Left lung (tissue), 10 donors: Measurements from ENCODE around the gene LENG9. TPM values are rescaled to one million over a fixed set of nuclear protein-coding genes. Genes with fewer than 3 reads are reported as not detected.

Source experiments
- ATAC-seq: fragments of 200-7000 bp; cut with Tn5 transposase; one replicate; pipeline ENCODE4 v1.9.1; 2020; ENCODE audit warnings: moderate library complexity
- DNase-seq, 4 donors: peaks; one replicate each; pipeline ENCODE4 v3.0.0-alpha.2; 2013 to 2020
- H3K27ac ChIP-seq, 2 donors: fragments of 200-600 bp; sonication (generic) in 1 of 2; one replicate each; pipeline versions ENCODE4 v1.5.0 to v1.8.0; 2020 to 2021
- H3K27me3 ChIP-seq, 2 donors: fragments of 200-600 bp; sonication (generic) in 1 of 2; one replicate each; pipeline versions ENCODE4 v1.5.0 to v1.8.0; 2020 to 2021
- H3K36me3 ChIP-seq, 2 donors: fragments of 200-600 bp; sonication (generic) in 1 of 2; one replicate each; pipeline versions ENCODE4 v1.5.0 to v1.8.0; 2020 to 2021
- H3K4me1 ChIP-seq, 2 donors: fragments of 200-600 bp; one replicate each; pipeline ENCODE4 v1.8.0; 2021
- H3K4me3 ChIP-seq, 2 donors: fragments of 200-600 bp; sonication (generic) in 1 of 2; one replicate each; pipeline versions ENCODE4 v1.5.0 to v1.8.0; 2020 to 2021; ENCODE audit warnings: mild to moderate bottlenecking in 1 of 2
- H3K9me3 ChIP-seq, 2 donors: fragments of 200-600 bp; sonication (generic) in 1 of 2; one replicate each; pipeline versions ENCODE4 v1.5.0 to v1.8.0; 2020 to 2021
- intact Hi-C, 2 donors: fragments of 100-400 bp; cut with DNase I; formaldehyde crosslinking; loops; one replicate each; pipeline versions ENCODE4 v1.11.2 to v1.14.2; 2022
- polyA plus RNA-seq, 6 donors: library from polyadenylated mRNA; unstranded; fragments of 120-200 nt; gene quantifications; one replicate each; pipeline ENCODE4 v1.2.1, GENCODE V29; 2013; ENCODE audit not compliant: insufficient read length in 6 of 6
- total RNA-seq, 2 donors: library from RNA; stranded (reverse); fragmentation: NEBNext Ultra II Directional; extraction: Animal tissue kit (Norgen Biotek cat#: 25700); gene quantifications; one replicate each; pipeline ENCODE4 v1.2.1, GENCODE V29; 2021
- TF ChIP-seq, protein P1 (sequence below), 2 donors: fragments of 200-600 bp; sonication (generic) in 1 of 2; IDR thresholded peaks; one replicate each; pipeline versions ENCODE4 v1.5.0 to v1.8.0; 2021; ENCODE audit warnings: antibody characterized with exemption in 2 of 2
- donor health status: DM: no; HTN: yes; CAD: no.
- donor health status: DM: no; HTN: no; CAD: no.

The LENG9 gene
- total and polyA plus RNA-seq, 8 donors, result 3.2 to 8.8 (median 4.9) TPM

DNA sequence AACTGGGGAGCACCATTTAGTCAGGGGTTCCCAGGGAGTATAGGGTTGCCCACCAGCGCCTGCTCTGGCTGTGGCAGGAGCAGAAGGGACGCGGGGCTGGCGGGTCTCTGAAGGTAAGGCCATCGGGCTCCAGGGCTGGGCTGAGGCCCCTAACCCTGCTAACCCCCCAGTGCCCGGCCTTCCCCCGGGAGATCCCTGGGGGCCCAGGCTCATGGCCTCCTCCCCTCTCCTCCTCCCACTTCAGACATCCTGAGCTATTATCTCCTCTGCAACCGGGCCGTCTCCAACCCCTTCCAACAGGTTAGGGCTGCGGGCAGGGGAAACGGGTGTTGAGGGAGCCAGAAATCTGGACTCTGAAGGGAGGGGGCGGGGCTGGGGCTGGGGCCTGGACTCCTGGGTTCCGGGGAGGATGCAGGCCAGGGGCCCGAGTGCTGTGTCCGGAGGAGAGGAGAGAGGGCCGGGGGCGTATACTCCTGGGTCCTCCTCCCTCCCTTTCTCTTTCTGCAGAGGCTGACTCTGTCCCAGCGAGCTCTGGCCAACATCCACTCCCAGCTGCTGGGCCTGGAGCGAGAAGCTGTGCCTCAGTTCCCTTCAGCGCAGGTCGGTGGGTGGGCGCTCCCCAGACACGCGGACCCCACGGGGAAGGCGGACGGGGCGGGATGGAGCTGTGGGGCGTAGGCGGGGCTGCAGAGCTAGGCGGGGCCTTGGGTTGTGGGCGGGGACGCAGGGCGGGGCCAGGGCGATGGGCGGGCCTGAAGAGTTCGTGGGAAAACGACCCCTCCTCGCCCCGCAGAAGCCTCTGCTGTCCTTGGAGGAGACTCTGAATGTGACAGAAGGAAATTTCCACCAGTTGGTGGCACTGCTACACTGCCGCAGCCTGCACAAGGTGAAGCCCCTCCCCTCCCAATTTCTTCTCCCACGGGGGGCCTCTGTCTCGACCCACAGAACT lies 33.0 kb downstream of the LENG9 start:
- Histone ChIP-seq H3K9me3 (no peaks in the 10 kb centered on the region), H3K4me3 (peak overlapping the region in 1 of 2 donors; percentile 11), H3K4me1 (peaks cover 0 to 13% of the 10 kb centered on the region in 2 donors), H3K27ac (no peak overlapping the region), H3K27me3 (peaks cover 0 to 57% of the 10 kb centered on the region in 2 donors), H3K36me3 (no peaks in the 10 kb centered on the region)
- TF ChIP-seq, protein P1, sequence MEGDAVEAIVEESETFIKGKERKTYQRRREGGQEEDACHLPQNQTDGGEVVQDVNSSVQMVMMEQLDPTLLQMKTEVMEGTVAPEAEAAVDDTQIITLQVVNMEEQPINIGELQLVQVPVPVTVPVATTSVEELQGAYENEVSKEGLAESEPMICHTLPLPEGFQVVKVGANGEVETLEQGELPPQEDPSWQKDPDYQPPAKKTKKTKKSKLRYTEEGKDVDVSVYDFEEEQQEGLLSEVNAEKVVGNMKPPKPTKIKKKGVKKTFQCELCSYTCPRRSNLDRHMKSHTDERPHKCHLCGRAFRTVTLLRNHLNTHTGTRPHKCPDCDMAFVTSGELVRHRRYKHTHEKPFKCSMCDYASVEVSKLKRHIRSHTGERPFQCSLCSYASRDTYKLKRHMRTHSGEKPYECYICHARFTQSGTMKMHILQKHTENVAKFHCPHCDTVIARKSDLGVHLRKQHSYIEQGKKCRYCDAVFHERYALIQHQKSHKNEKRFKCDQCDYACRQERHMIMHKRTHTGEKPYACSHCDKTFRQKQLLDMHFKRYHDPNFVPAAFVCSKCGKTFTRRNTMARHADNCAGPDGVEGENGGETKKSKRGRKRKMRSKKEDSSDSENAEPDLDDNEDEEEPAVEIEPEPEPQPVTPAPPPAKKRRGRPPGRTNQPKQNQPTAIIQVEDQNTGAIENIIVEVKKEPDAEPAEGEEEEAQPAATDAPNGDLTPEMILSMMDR (IDR thresholded peaks at IDR 0.05), result no peak
- ATAC-seq (peak; percentile 53), DNase-seq (peak in 2 of 4 donors; percentile 62 to 87)
- intact Hi-C loops, result no loop called here

DNA sequence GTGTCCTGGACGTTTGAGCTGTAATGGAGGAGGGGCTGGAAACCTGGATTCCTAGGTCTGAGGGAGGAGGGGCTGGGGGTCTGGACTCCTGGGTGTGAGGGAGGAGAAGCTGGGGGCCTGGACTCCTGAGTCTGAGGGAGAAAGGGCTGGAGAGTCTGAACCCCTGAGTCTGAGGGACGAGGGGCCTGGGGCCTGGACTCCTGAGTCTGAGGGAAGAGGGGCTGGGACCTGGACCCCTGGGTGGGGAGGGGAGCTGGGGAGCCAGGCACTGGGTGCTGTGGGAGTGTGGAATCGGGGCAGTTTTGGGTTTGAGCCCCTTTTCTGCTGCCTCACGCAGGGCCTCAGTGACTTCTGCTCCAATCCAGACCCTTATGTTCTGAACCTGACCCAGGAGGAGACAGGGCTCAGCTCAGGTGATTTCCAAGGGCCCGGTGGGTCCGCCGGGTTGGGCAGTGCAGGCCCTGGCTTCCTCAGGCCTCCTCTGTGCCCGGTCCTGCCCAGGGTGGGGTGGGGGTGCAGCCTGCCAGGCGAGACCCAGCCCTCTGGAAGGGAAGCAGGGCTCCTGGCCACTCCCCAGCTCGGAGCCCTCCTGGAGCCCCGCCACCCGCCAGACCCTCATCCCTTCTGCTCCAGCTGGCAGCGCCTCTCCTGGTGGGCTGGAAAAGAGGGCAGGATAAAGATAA lies 33.9 kb downstream of the LENG9 start:
- H3K27ac ChIP-seq, result no peak overlapping the region
- no peaks in the 10 kb centered on the region for H3K9me3 ChIP-seq
- no peaks in the 10 kb centered on the region for H3K36me3 ChIP-seq
- TF ChIP-seq, protein P1 (IDR thresholded peaks at IDR 0.05), result no peak
- no peak for DNase-seq
- H3K4me1 ChIP-seq, result peaks cover 0 to 13% of the 10 kb centered on the region in 2 donors
- H3K27me3 ChIP-seq, result peaks cover 0 to 66% of the 10 kb centered on the region in 2 donors
- no peak for ATAC-seq
- intact Hi-C loops, result no loop called here
- H3K4me3 ChIP-seq, result no peak overlapping the region

DNA sequence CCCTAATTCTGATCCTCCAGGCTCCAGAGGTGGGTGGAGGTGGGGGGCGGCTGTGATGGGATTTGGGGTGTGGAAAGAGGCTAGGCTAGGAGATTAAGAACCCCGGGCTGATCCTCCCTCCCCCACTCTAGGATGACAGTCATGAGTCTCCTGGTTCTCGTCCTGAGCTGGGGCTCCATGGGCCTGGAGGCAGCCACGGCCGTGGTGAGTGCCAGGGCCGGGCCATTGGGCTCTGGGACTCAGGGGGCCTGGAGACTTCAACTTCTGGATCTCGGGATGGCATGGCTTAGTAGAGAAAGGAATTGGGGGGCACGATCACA lies 34.4 kb downstream of the LENG9 start:
- TF ChIP-seq, protein P1 (IDR thresholded peaks at IDR 0.05), result no peak
- intact Hi-C loops, result no loop called here
- no peaks in the 10 kb centered on the region for H3K36me3 ChIP-seq
- no peak overlapping the region for H3K27ac ChIP-seq
- H3K4me3 ChIP-seq, result no peak overlapping the region
- ATAC-seq (no peak), DNase-seq (no peak)
- H3K4me1 ChIP-seq, result peaks cover 0 to 13% of the 10 kb centered on the region in 2 donors
- H3K27me3 ChIP-seq, result peaks cover 0 to 72% of the 10 kb centered on the region in 2 donors
- H3K9me3 ChIP-seq, result no peaks in the 10 kb centered on the region

DNA sequence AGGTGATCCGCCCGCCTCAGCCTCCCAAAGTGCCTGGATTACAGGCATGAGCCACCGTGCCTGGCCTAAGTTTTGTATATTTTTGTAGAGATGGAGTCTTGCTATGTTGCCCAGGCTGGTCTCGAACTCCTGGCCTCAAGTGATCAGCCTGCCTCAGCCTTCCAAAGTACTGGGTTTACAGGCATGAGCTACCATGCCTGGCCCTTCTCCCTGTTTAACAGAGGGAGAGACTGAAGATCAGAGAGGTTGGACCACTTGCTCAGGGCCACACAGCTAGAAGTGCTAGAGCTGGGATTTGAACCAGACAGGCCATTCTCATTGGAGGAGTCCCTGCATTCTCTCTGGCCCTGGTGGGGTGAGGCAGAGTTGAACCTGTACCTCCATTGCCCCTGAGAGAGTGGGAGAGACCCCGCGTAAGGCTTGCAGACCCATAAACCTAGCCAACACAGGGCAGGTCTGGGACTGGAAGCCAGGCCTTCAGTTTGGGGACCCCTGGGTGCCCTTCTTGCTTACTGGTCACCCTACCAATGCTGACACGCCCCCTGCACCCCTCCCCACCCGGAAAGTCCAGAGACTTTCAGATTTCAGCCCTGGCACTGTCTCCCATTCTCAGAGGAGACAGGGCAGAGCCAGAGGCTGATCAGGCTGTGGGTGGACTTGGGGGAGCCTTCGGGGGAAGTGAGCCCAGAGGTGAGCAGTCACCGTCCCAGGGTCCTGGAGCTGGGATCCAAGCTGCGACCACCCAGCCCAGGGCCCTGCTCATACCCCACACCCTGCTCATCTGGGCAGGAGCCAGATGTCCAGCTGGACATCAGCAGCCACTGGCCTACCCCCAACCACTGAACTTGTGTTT lies 35.0 kb downstream of the LENG9 start:
- H3K27ac ChIP-seq, result no peak overlapping the region

More for the DNA sequence above, 35.0 kb downstream of the LENG9 start:
- Histone ChIP-seq H3K27me3 (peaks cover 0 to 78% of the 10 kb centered on the region in 2 donors), H3K4me1 (peaks cover 0 to 13% of the 10 kb centered on the region in 2 donors), H3K36me3 (no peaks in the 10 kb centered on the region), H3K4me3 (no peak overlapping the region), H3K9me3 (no peaks in the 10 kb centered on the region)
- intact Hi-C loops, result no loop called here
- no peak for ATAC-seq
- TF ChIP-seq, protein P1 (IDR thresholded peaks at IDR 0.05), result no peak
- no peak for DNase-seq
